GM12865 (cell line): ENCODE measurements around the gene GPR157.

Experiments
- DNase-seq: peaks from one replicate; pipeline ENCODE4 v3.0.0; 2010; ENCODE audit warnings: low read depth
- H3K4me3 ChIP-seq: 2 replicates; pipeline ENCODE4 v1.5.1; 2011; ENCODE audit warnings: mild to moderate bottlenecking, low read depth, low read length, control low read depth
- CTCF ChIP-seq: IDR thresholded peaks from 2 replicates; pipeline ENCODE4 v1.5.1; 2011; ENCODE audit warnings: low read length, control low read depth, low read depth, inconsistent platforms; ENCODE audit not compliant: insufficient read depth; ENCODE audit errors: missing control alignments

GPR157 gene

GRCh38 chr1:9070486-9070885 lies 58.4 kb downstream of the GPR157 start:
- TF ChIP-seq CTCF: no peak
- H3K4me3 ChIP-seq: peak overlapping the region; percentile 75; the same call in 1 of the 2 replicates
- no peak for DNase-seq

GRCh38 chr1:9069326-9070100 lies 59.4 kb downstream of the GPR157 start, which contains the start of gene SLC2A5:
TSS of gene SLC2A5 (minus strand) at chr1:9069635. CDS start at chr1:9069536, 99 bp downstream.
- DNase-seq: peak; percentile 96
- peak within 1 kb of the TSS; percentile 75 for H3K4me3 ChIP-seq
- TF ChIP-seq CTCF: no peak

- DNase-seq: peak; percentile 48
- peak overlapping the region; percentile 75 for H3K4me3 ChIP-seq
- TF ChIP-seq CTCF: no peak
Observed at GRCh38 chr1:9068981-9069325, 59.9 kb downstream of the GPR157 start.

- H3K4me3 ChIP-seq: peak overlapping the region; percentile 28; the same call in 1 of the 2 replicates
- no peak for TF ChIP-seq CTCF
- peak; percentile 35 for DNase-seq
Observed at GRCh38 chr1:9066945-9067807, 61.7 kb downstream of the GPR157 start.

- no peak for DNase-seq
- no peak overlapping the region for H3K4me3 ChIP-seq
- no peak for TF ChIP-seq CTCF
Observed at GRCh38 chr1:9065213-9065751, 63.6 kb downstream of the GPR157 start.

- no peak for DNase-seq
- TF ChIP-seq CTCF: no peak
- H3K4me3 ChIP-seq: no peak overlapping the region
Observed at GRCh38 chr1:9062846-9063245, 66.1 kb downstream of the GPR157 start.
